SJCRH30 (cell line): ENCODE results near the gene KIAA1210. TPM values are rescaled to one million over a fixed set of nuclear protein-coding genes. Genes with fewer than 3 reads are reported as not detected.

ENCODE experiments used
- DNase-seq, 2 experiments: peaks; one replicate each; pipeline ENCODE4 v3.0.0-alpha.2; 2015 to 2020
- H3K27ac ChIP-seq: fragments of 250-450 bp; sonication (Bioruptor Pico); 2 replicates; pipeline ENCODE4 v1.5.1; 2020; ENCODE audit warnings: mild to moderate bottlenecking, moderate library complexity
- H3K27me3 ChIP-seq: fragments of 250-450 bp; sonication (Bioruptor Pico); 2 replicates; pipeline ENCODE4 v1.5.1; 2020; ENCODE audit warnings: mild to moderate bottlenecking, moderate library complexity
- H3K36me3 ChIP-seq: fragments of 250-450 bp; sonication (Bioruptor Pico); 2 replicates; pipeline ENCODE4 v1.5.1; 2020; ENCODE audit warnings: mild to moderate bottlenecking, moderate library complexity
- H3K4me1 ChIP-seq: fragments of 250-450 bp; sonication (Bioruptor Pico); 2 replicates; pipeline ENCODE4 v1.5.1; 2020; ENCODE audit warnings: mild to moderate bottlenecking, moderate library complexity
- H3K4me3 ChIP-seq: fragments of 250-450 bp; sonication (Bioruptor Pico); 2 replicates; pipeline ENCODE4 v1.5.1; 2020; ENCODE audit warnings: mild to moderate bottlenecking, moderate library complexity
- H3K9me3 ChIP-seq: fragments of 250-450 bp; sonication (Bioruptor Pico); replicated peaks from 2 replicates; pipeline ENCODE4 v1.5.1; 2020; ENCODE audit warnings: mild to moderate bottlenecking, moderate library complexity
- total RNA-seq: library from RNA; depleted of rRNA; stranded (reverse); fragments of >200 nt; shearing (Covaris generic); gene quantifications from 2 replicates; pipeline ENCODE4 v1.2.3, GENCODE V29; 2014

The KIAA1210 gene
- total RNA-seq, 1 experiment from 2014 or later = not detected

GRCh38 chrX:119121341-119121740, 6.3 kb downstream of the KIAA1210 start:
- Histone ChIP-seq H3K4me3 (no peak overlapping the region), H3K4me1 (no peaks in the 10 kb centered on the region), H3K27ac (no peak overlapping the region), H3K36me3 (no peaks in the 10 kb centered on the region), H3K27me3 (peaks cover 2% of the 10 kb centered on the region; the same call in 1 of the 2 replicates), H3K9me3 (no peaks in the 10 kb centered on the region)
- peak in 1 of 2 experiments; percentile 30 for DNase-seq

GRCh38 chrX:119118780-119119395, 8.7 kb downstream of the KIAA1210 start:
- no peak overlapping the region for H3K27ac ChIP-seq
- H3K4me3 ChIP-seq = no peak overlapping the region
- DNase-seq = peak; percentile 68 to 89
- H3K9me3 ChIP-seq = no peaks in the 10 kb centered on the region
- no peaks in the 10 kb centered on the region for H3K4me1 ChIP-seq
- no peaks in the 10 kb centered on the region for H3K36me3 ChIP-seq
- H3K27me3 ChIP-seq = peaks cover 16% of the 10 kb centered on the region

- DNase-seq = no peak
- H3K4me3 ChIP-seq = no peak overlapping the region
- H3K27ac ChIP-seq = no peak overlapping the region
- no peaks in the 10 kb centered on the region for H3K36me3 ChIP-seq
- no peaks in the 10 kb centered on the region for H3K4me1 ChIP-seq
- no peaks in the 10 kb centered on the region for H3K9me3 ChIP-seq
- H3K27me3 ChIP-seq = no peaks in the 10 kb centered on the region
Measured at GRCh38 chrX:119107206-119107605, 20.4 kb downstream of the KIAA1210 start.

GRCh38 chrX:119105826-119106225, 21.8 kb downstream of the KIAA1210 start:
- Histone ChIP-seq H3K9me3 (no peaks in the 10 kb centered on the region), H3K27me3 (no peaks in the 10 kb centered on the region), H3K4me3 (no peak overlapping the region), H3K36me3 (no peaks in the 10 kb centered on the region), H3K4me1 (no peaks in the 10 kb centered on the region), H3K27ac (no peak overlapping the region)
- DNase-seq = peak in 1 of 2 experiments; percentile 13

- no peaks in the 10 kb centered on the region for H3K36me3 ChIP-seq
- DNase-seq = no peak
- no peak overlapping the region for H3K27ac ChIP-seq
- H3K9me3 ChIP-seq = no peaks in the 10 kb centered on the region
- H3K4me3 ChIP-seq = no peak overlapping the region
- H3K4me1 ChIP-seq = no peaks in the 10 kb centered on the region
- no peaks in the 10 kb centered on the region for H3K27me3 ChIP-seq
Measured at GRCh38 chrX:119101168-119101567, 26.4 kb downstream of the KIAA1210 start.

- H3K9me3 ChIP-seq = no peaks in the 10 kb centered on the region
- no peak overlapping the region for H3K4me3 ChIP-seq
- H3K27me3 ChIP-seq = no peaks in the 10 kb centered on the region; the same call in 1 of the 2 replicates
- H3K27ac ChIP-seq = no peak overlapping the region
- H3K4me1 ChIP-seq = no peaks in the 10 kb centered on the region
- no peak for DNase-seq
- no peaks in the 10 kb centered on the region for H3K36me3 ChIP-seq
Measured at GRCh38 chrX:119095936-119096335, 31.7 kb downstream of the KIAA1210 start.

- no peak overlapping the region for H3K4me3 ChIP-seq
- DNase-seq = no peak
- no peaks in the 10 kb centered on the region for H3K36me3 ChIP-seq
- no peaks in the 10 kb centered on the region for H3K9me3 ChIP-seq
- no peaks in the 10 kb centered on the region; the same call in 1 of the 2 replicates for H3K27me3 ChIP-seq
- H3K4me1 ChIP-seq = no peaks in the 10 kb centered on the region
- no peak overlapping the region for H3K27ac ChIP-seq
Measured at GRCh38 chrX:119094819-119095218, 32.8 kb downstream of the KIAA1210 start.

- H3K27me3 ChIP-seq = no peaks in the 10 kb centered on the region; the same call in 1 of the 2 replicates
- no peak overlapping the region for H3K27ac ChIP-seq
- H3K4me1 ChIP-seq = no peaks in the 10 kb centered on the region
- H3K9me3 ChIP-seq = no peaks in the 10 kb centered on the region
- H3K36me3 ChIP-seq = no peaks in the 10 kb centered on the region
- no peak overlapping the region for H3K4me3 ChIP-seq
- DNase-seq = no peak
Measured at GRCh38 chrX:119093991-119094735, 33.4 kb downstream of the KIAA1210 start.

- H3K36me3 ChIP-seq = no peaks in the 10 kb centered on the region
Measured at GRCh38 chrX:119090627-119091026, 37.0 kb downstream of the KIAA1210 start.

GRCh38 chrX:119089619-119090018, 38.0 kb downstream of the KIAA1210 start:
- Histone ChIP-seq H3K4me3 (no peak overlapping the region), H3K4me1 (no peaks in the 10 kb centered on the region), H3K27me3 (no peaks in the 10 kb centered on the region; the same call in 1 of the 2 replicates), H3K27ac (no peak overlapping the region), H3K9me3 (no peaks in the 10 kb centered on the region), H3K36me3 (no peaks in the 10 kb centered on the region)
- no peak for DNase-seq

More at GRCh38 chrX:119090627-119091026, 37.0 kb downstream of the KIAA1210 start:
- no peak for DNase-seq
- no peaks in the 10 kb centered on the region; the same call in 1 of the 2 replicates for H3K27me3 ChIP-seq
- H3K27ac ChIP-seq = no peak overlapping the region
- no peaks in the 10 kb centered on the region for H3K4me1 ChIP-seq
- no peaks in the 10 kb centered on the region for H3K9me3 ChIP-seq
- H3K4me3 ChIP-seq = no peak overlapping the region

GRCh38 chrX:119087121-119087520, 40.5 kb downstream of the KIAA1210 start:
- H3K9me3 ChIP-seq = no peaks in the 10 kb centered on the region
- H3K27me3 ChIP-seq = no peaks in the 10 kb centered on the region; the same call in 1 of the 2 replicates
- H3K4me3 ChIP-seq = no peak overlapping the region
- H3K27ac ChIP-seq = no peak overlapping the region
- H3K4me1 ChIP-seq = no peaks in the 10 kb centered on the region
- H3K36me3 ChIP-seq = no peaks in the 10 kb centered on the region
- DNase-seq = no peak

GRCh38 chrX:119084766-119085165, 42.8 kb downstream of the KIAA1210 start:
- Histone ChIP-seq H3K27me3 (no peaks in the 10 kb centered on the region; the same call in 1 of the 2 replicates), H3K9me3 (no peaks in the 10 kb centered on the region), H3K27ac (no peak overlapping the region), H3K4me3 (no peak overlapping the region), H3K4me1 (no peaks in the 10 kb centered on the region), H3K36me3 (no peaks in the 10 kb centered on the region)
- no peak for DNase-seq

GRCh38 chrX:119082278-119082677, 45.3 kb downstream of the KIAA1210 start:
- DNase-seq = no peak
- Histone ChIP-seq H3K4me1 (no peaks in the 10 kb centered on the region), H3K9me3 (no peaks in the 10 kb centered on the region), H3K4me3 (no peak overlapping the region), H3K27ac (no peak overlapping the region), H3K36me3 (no peaks in the 10 kb centered on the region), H3K27me3 (peaks cover 3% of the 10 kb centered on the region; the same call in 1 of the 2 replicates)

GRCh38 chrX:119075270-119076025, 52.2 kb downstream of the KIAA1210 start:
- no peak for DNase-seq
- Histone ChIP-seq H3K4me1 (no peaks in the 10 kb centered on the region), H3K9me3 (no peaks in the 10 kb centered on the region), H3K27ac (no peak overlapping the region), H3K4me3 (no peak overlapping the region), H3K27me3 (peaks cover 3% of the 10 kb centered on the region; the same call in 1 of the 2 replicates), H3K36me3 (no peaks in the 10 kb centered on the region)

GRCh38 chrX:119073911-119074310, 53.7 kb downstream of the KIAA1210 start:
- DNase-seq = no peak
- Histone ChIP-seq H3K27me3 (peaks cover 4% of the 10 kb centered on the region; the same call in 1 of the 2 replicates), H3K9me3 (no peaks in the 10 kb centered on the region; the same call in 1 of the 2 replicates), H3K4me1 (no peaks in the 10 kb centered on the region), H3K36me3 (no peaks in the 10 kb centered on the region), H3K4me3 (no peak overlapping the region), H3K27ac (no peak overlapping the region)
